Peyer's patch (tissue), 4 donors: Measurements from ENCODE around the gene NEU4.

Source experiments
- CTCF ChIP-seq, 6 experiments: fragments of 450-650 bp in 4 of 6; fragments of 200-600 bp in 2 of 6; sonication (generic) in 1 of 6; IDR thresholded peaks; one replicate each; pipeline ENCODE4 v1.5.1; 2017 to 2019; ENCODE audit warnings: antibody characterized with exemption in 6 of 6, mild to moderate bottlenecking in 3 of 6, moderate library complexity in 1 of 6
- POLR2A ChIP-seq, 2 donors: fragments of 450-650 bp; IDR thresholded peaks; one replicate each; pipeline ENCODE4 v1.5.1; 2017; ENCODE audit warnings: antibody characterized with exemption in 2 of 2, mild to moderate bottlenecking in 2 of 2, moderate library complexity in 2 of 2

GRCh38 chr2:241848761-241849615 lies 40.0 kb downstream of the NEU4 start:
- TF ChIP-seq CTCF (IDR thresholded peaks at IDR 0.05) (no peak), POLR2A (IDR thresholded peaks at IDR 0.05) (no peak)
